ENCODE data around the gene MIDN.

MIDN gene

DNA sequence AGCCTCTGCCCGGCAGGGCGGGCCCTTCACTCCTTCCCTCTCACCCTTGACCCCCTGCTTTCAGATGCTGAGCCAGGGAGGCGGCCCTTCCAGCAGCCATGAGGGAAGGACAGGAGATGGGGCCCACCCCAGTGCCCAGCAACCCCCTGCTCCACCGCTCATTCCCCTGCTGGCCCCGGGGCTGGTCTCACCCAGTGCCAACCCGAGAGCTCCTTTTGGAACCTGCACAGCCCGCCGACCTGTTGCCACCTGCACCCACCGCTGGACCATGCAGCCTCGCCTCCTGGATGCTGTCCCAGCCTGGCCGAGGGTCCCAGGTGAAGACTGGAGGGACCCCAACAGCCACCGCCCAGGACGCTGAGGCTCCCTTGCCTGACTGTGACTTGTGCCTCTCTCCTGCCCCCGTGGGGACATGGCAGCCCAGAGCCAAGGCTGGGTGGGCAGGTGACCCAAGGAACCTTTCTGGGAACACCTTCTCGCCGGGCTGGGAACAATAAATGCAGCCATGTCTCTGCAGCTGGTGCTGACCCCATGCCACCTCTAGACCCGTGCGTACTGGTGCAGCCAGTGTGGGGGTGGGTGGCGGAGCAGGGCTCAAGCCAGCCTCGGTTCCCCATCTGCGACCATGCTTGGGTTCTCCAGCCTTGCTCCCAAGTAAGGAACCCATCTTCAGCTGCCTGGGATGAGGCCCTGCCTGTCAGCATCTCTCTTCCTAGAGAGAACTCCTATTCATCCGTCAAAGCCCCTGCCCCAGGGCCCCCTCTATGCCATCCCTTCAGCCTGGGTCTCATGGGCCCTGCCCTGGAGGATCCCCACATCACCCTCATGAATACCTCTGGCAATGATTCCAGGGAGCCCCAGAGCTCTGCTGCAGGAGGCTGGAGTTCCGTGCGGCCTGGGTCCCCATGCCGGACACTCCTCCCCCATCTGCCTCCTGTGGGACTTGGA, 30.6 kb downstream of the MIDN start:
- no peak for DNase-seq (ENCODE audit: low spot score)
- TF ChIP-seq CTCF (IDR thresholded peaks at IDR 0.05; ENCODE audit: extremely low read depth, missing control alignments): no peak

DNA sequence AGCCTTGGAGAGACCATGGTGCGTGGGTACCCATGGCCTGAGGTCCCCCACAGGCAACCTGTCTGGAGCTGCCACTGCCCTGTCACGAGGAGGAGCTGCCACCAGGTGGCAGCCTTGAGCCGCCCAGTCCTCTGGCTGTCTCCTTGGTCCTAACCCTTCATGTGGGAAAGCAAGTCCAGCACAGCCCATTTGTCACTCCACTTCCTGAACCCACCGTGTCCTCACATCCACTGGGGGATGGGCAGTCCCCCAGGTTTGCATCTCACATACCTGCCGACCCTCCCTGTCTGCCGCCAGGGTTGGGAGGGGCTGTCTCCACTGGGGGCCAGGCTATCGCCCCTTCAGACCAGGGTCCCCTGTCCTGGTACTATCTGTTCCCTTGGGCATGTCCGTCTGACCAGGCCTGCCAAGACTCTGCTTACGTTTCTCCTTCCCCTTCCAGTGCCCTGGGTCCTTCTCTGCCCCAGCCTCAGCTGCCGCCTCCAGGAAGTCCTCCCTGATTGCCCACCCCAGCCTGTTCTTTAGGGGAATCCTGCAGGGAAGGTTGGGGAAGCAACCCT, 31.5 kb downstream of the MIDN start:
- peak; percentile 93 for DNase-seq (ENCODE audit: low spot score)
- TF ChIP-seq CTCF (IDR thresholded peaks at IDR 0.05; ENCODE audit: extremely low read depth, missing control alignments): peak; percentile 92

- no peak for DNase-seq (ENCODE audit: low spot score)
- no peak for TF ChIP-seq CTCF (IDR thresholded peaks at IDR 0.05; ENCODE audit: extremely low read depth, missing control alignments)
Observed at GRCh38 chr19:1280636-1281568, 32.5 kb downstream of the MIDN start.

- no peak for DNase-seq (ENCODE audit: low spot score)
- no peak for TF ChIP-seq CTCF (IDR thresholded peaks at IDR 0.05; ENCODE audit: extremely low read depth, missing control alignments)
Observed at GRCh38 chr19:1281569-1282287, 33.3 kb downstream of the MIDN start.

GRCh38 chr19:1282588-1283206, 34.3 kb downstream of the MIDN start:
- DNase-seq (ENCODE audit: low spot score): peak; percentile 33
- TF ChIP-seq CTCF (IDR thresholded peaks at IDR 0.05; ENCODE audit: extremely low read depth, missing control alignments): no peak

- TF ChIP-seq CTCF (IDR thresholded peaks at IDR 0.05; ENCODE audit: extremely low read depth, missing control alignments): no peak
- DNase-seq (ENCODE audit: low spot score): peak; percentile 26
Observed at GRCh38 chr19:1283207-1283916, 35.0 kb downstream of the MIDN start.
